Small intestine (tissue), 7 donors: ENCODE results near the gene CCDC83. TPM values are rescaled to one million over a fixed set of nuclear protein-coding genes. Genes with fewer than 3 reads are reported as not detected.
"Not testable (repeated sequence)": the region's sequence is repeated elsewhere in the genome, so short reads cannot be mapped to it uniquely, and the experiment has no call there.

ENCODE experiments used
- DNase-seq, 2 donors: peaks; one replicate each; pipeline versions ENCODE4 v3.0.0 to v3.0.0-alpha.2; 2013
- FAIRE-seq: peaks from 2 replicates; lab custom pipeline; 2012; peaks lifted over from hg19 to GRCh38; lab: Jason Lieb, UNC
- H3K27ac ChIP-seq, 3 donors: one replicate each; pipeline ENCODE4 v1.5.1; 2013; ENCODE audit warnings: low read length in 2 of 3, mild to moderate bottlenecking in 2 of 3, control low read depth in 1 of 3, inconsistent platforms in 1 of 3, low read depth in 1 of 3, moderate library complexity in 1 of 3
- H3K27me3 ChIP-seq, 3 donors: one replicate each; pipeline ENCODE4 v1.6.1; 2013; ENCODE audit warnings: low read length in 3 of 3, inconsistent platforms in 1 of 3; ENCODE audit not compliant: control insufficient read depth in 3 of 3, insufficient read depth in 3 of 3
- H3K36me3 ChIP-seq, 3 donors: one replicate each; pipeline ENCODE4 v1.6.1; 2013; ENCODE audit warnings: low read length in 3 of 3, inconsistent platforms in 1 of 3, low read depth in 1 of 3, mild to moderate bottlenecking in 1 of 3, moderate library complexity in 1 of 3; ENCODE audit not compliant: control insufficient read depth in 3 of 3, insufficient read depth in 2 of 3
- H3K4me1 ChIP-seq, 3 donors: one replicate each; pipeline ENCODE4 v1.6.1; 2013; ENCODE audit warnings: low read length in 2 of 3, inconsistent platforms in 1 of 3, low read depth in 1 of 3, mild to moderate bottlenecking in 1 of 3, moderate library complexity in 1 of 3; ENCODE audit not compliant: control insufficient read depth in 3 of 3, insufficient read depth in 2 of 3
- H3K4me3 ChIP-seq, 3 donors: one replicate each; pipeline ENCODE4 v1.5.1; 2013; ENCODE audit warnings: low read length in 3 of 3, control low read depth in 1 of 3, inconsistent platforms in 1 of 3, low read depth in 1 of 3, mild to moderate bottlenecking in 1 of 3, moderate library complexity in 1 of 3
- H3K9me3 ChIP-seq, 2 donors: one replicate each; pipeline ENCODE4 v1.6.1; 2013; ENCODE audit warnings: low read depth in 1 of 2, low read length in 1 of 2; ENCODE audit not compliant: control insufficient read depth in 2 of 2, insufficient read depth in 1 of 2
- WGBS, 3 donors: extraction: QIAGEN DNeasy Blood & Tissue Kit; methylation state at CpG; one replicate each; pipeline ENCODE4 v1.1.7; 2013; 5-methylcytosine and 5-hydroxymethylcytosine counted together
- polyA plus RNA-seq, 4 donors: library from polyadenylated mRNA; stranded (reverse) in 3 of 4; unstranded in 1 of 4; fragments of 200-250 nt in 3 of 4; fragments of 120-200 nt in 1 of 4; gene quantifications; one replicate each; pipeline versions ENCODE4 v1.2.1 to v1.2.3, GENCODE V29; 2013
- donor health status: healthy with polysubstance abuse.
- donor health status: control.
- donor health status: control.
- donor health status: Bipolar disorder and iron deficiency.
- donor health status: healthy.

CCDC83 gene
- polyA plus RNA-seq, 4 donors = 0.10 TPM; not detected in 3

DNA sequence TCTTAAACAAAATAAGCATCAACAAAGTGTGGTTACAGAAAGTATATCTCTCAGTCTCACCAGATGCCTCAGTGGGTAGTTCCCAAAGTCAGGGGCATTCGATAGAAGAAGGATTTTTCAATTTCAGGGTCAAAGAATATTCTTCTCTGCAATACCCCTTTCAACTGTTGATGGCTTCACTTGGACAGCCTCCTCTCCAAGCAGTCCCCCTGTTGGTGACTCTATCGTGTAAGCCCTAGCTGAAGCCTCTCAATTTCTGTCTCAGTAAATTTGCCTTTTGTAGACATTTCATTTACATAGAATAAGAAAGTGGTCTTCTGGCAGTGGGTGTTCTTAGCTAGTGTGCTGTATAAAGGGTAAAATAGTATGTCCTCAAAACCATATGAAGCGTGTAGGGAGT is 11.3 kb upstream of the CCDC83 start:
- DNase-seq = no peak
- no peaks in the 10 kb centered on the region for H3K27me3 ChIP-seq
- peaks cover 0 to 11% of the 10 kb centered on the region in 2 donors for H3K9me3 ChIP-seq
- H3K4me1 ChIP-seq = no peaks in the 10 kb centered on the region
- H3K27ac ChIP-seq = no peak overlapping the region
- FAIRE-seq = no peak
- no peaks in the 10 kb centered on the region for H3K36me3 ChIP-seq
- WGBS, 3 donors = 92 to 98% (median 93%) methylated on average over 3 of the region's 3 CpGs
- H3K4me3 ChIP-seq = no peak overlapping the region

- no peaks in the 10 kb centered on the region for H3K4me1 ChIP-seq
- peaks cover 0 to 11% of the 10 kb centered on the region in 2 donors for H3K9me3 ChIP-seq
- WGBS, 3 donors = 60 to 63% (median 62%) methylated on average over 2 of the region's 2 CpGs
- no peak overlapping the region for H3K27ac ChIP-seq
- H3K36me3 ChIP-seq = no peaks in the 10 kb centered on the region
- FAIRE-seq = no peak
- H3K4me3 ChIP-seq = no peak overlapping the region
- DNase-seq = peak; percentile 35 to 55
- H3K27me3 ChIP-seq = no peaks in the 10 kb centered on the region
Measured at GRCh38 chr11:85844439-85845123, 10.6 kb upstream of the CCDC83 start.

GRCh38 chr11:85845124-85845631 is 10.0 kb upstream of the CCDC83 start:
- FAIRE-seq (no peak), DNase-seq (no peak)
- H3K27me3 ChIP-seq = no peaks in the 10 kb centered on the region
- peaks cover 0 to 11% of the 10 kb centered on the region in 2 donors for H3K9me3 ChIP-seq
- no peaks in the 10 kb centered on the region for H3K36me3 ChIP-seq
- WGBS, 3 donors = 96 to 100% (median 100%) methylated on average over 1 of the region's 1 CpG
- no peak overlapping the region for H3K27ac ChIP-seq
- no peak overlapping the region for H3K4me3 ChIP-seq
- H3K4me1 ChIP-seq = no peaks in the 10 kb centered on the region

DNA sequence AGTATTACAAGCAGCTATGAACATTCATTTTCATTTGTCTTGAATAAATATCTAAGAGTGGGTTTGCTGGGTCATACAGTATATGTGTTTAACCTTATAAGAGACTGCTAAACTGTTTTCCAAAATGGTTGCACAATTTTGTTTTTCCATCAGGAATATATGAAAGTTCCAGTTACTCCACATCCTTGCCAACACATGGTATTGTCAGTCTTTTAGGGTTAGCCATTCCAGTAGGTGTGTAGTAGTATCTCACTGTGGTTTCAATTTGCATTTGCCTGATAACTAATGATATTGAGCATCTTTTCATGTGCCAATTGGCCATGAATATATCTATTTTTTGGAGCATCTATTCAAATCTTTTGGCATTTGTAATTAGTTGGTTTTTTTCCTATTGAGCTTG is 7.7 kb upstream of the CCDC83 start:
- no peak for FAIRE-seq

GRCh38 chr11:85848006-85848405 is 7.2 kb upstream of the CCDC83 start:
- H3K27ac ChIP-seq = no peak overlapping the region
- peaks cover 0 to 18% of the 10 kb centered on the region in 2 donors for H3K9me3 ChIP-seq
- DNase-seq = no peak
- WGBS, 3 donors = 81 to 98% (median 96%) methylated on average over 3 of the region's 3 CpGs
- no peaks in the 10 kb centered on the region for H3K36me3 ChIP-seq
- no peaks in the 10 kb centered on the region for H3K4me1 ChIP-seq
- H3K4me3 ChIP-seq = no peak overlapping the region
- FAIRE-seq = no peak
- H3K27me3 ChIP-seq = no peaks in the 10 kb centered on the region

More for the DNA sequence above, 7.7 kb upstream of the CCDC83 start:
- H3K4me3 ChIP-seq = no peak overlapping the region
- no peaks in the 10 kb centered on the region for H3K36me3 ChIP-seq
- no peak for DNase-seq
- no peak overlapping the region for H3K27ac ChIP-seq
- H3K9me3 ChIP-seq = peaks cover 0 to 17% of the 10 kb centered on the region in 2 donors
- H3K4me1 ChIP-seq = no peaks in the 10 kb centered on the region
- H3K27me3 ChIP-seq = no peaks in the 10 kb centered on the region

GRCh38 chr11:85848556-85848955 is 6.6 kb upstream of the CCDC83 start:
- WGBS, 3 donors = 90 to 96% (median 94%) methylated on average over 2 of the region's 2 CpGs
- H3K9me3 ChIP-seq = peaks cover 0 to 18% of the 10 kb centered on the region in 2 donors
- no peak overlapping the region for H3K4me3 ChIP-seq
- H3K27ac ChIP-seq = no peak overlapping the region
- H3K4me1 ChIP-seq = no peaks in the 10 kb centered on the region
- FAIRE-seq (no peak), DNase-seq (no peak)
- H3K36me3 ChIP-seq = no peaks in the 10 kb centered on the region
- H3K27me3 ChIP-seq = no peaks in the 10 kb centered on the region

DNA sequence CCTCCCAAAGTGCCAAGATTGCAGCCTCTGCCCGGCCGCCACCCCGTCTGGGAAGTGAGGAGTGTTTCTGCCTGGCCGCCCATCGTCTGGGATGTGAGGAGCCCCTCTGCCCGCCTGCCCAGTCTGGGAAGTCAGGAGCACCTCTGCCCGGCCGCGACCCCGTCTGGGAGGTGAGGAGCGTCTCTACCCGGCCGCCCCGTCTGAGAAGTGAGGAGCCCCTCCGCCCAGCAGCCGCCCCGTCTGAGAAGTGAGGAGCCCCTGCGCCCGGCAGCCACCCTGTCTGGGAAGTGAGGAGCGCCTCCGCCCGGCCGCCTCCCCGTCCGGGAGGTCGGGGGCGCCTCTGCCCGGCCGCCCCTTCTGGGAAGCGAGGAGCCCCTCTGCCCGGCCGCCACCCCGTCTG is 2.4 kb upstream of the CCDC83 start:
- DNase-seq, H3K27me3 ChIP-seq, H3K4me1 ChIP-seq, H3K27ac ChIP-seq, FAIRE-seq, H3K36me3 ChIP-seq, H3K4me3 ChIP-seq: not testable (repeated sequence)
- WGBS, 3 donors = 98 to 99% (median 98%) methylated on average over 20 to 33 of the region's 33 CpGs
- peaks cover 0 to 12% of the 10 kb centered on the region in 2 donors for H3K9me3 ChIP-seq

DNA sequence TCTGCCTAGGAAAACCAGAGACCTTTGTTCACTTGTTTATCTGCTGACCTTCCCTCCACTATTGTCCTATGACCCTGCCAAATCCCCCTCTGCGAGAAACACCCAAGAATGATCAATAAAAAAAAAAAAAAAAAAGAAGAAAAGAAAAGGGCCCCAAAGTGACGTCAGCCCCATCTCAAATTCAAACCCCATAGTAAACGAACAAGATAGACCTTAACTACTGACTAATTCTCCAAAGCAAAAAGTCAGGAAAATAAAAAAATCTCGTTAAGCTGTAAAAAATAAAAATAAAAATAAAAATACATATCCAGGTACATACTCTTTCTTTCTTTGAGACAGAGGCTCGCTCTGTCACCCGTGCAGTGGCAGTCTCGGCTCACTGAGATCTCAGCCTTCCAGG is 1.6 kb upstream of the CCDC83 start:
- H3K36me3 ChIP-seq, H3K27ac ChIP-seq, H3K27me3 ChIP-seq, H3K9me3 ChIP-seq, H3K4me3 ChIP-seq, H3K4me1 ChIP-seq, DNase-seq, FAIRE-seq: not testable (repeated sequence)
- WGBS, 3 donors = 90 to 96% (median 94%) methylated on average over 5 to 6 of the region's 7 CpGs

- peak overlapping the region; percentile 26 to 68 (median 47) for H3K4me3 ChIP-seq
- peaks cover 0 to 7% of the 10 kb centered on the region in 2 donors for H3K9me3 ChIP-seq
- 30 to 51% (median 48%) methylated on average over 7 of the region's 7 CpGs for WGBS, 3 donors
Measured at GRCh38 chr11:85854212-85854556, 999 bp upstream of the CCDC83 start.

More at GRCh38 chr11:85854212-85854556, 999 bp upstream of the CCDC83 start:
- peaks cover 0 to 5% (median 0%) of the 10 kb centered on the region in 3 donors for H3K4me1 ChIP-seq
- DNase-seq (no peak), FAIRE-seq (no peak)
- no peaks in the 10 kb centered on the region for H3K36me3 ChIP-seq
- H3K27me3 ChIP-seq = no peaks in the 10 kb centered on the region
- peak overlapping the region; percentile 52 to 88 (median 75) for H3K27ac ChIP-seq
